Activated gamma-delta T cell treated with anti-CD3 and anti-CD28 coated beads, Interleukin-2, amount 50 U/mL, for 16 hours (primary cell): Measurements from ENCODE around the gene YKT6.
"Not testable (repeated sequence)": the region's sequence is repeated elsewhere in the genome, so short reads cannot be mapped to it uniquely, and the experiment has no call there.

Source experiments
- DNase-seq: peaks from one replicate; pipeline ENCODE4 v3.0.0-alpha.2; 2020; ENCODE audit warnings: low read depth

YKT6 gene

DNA sequence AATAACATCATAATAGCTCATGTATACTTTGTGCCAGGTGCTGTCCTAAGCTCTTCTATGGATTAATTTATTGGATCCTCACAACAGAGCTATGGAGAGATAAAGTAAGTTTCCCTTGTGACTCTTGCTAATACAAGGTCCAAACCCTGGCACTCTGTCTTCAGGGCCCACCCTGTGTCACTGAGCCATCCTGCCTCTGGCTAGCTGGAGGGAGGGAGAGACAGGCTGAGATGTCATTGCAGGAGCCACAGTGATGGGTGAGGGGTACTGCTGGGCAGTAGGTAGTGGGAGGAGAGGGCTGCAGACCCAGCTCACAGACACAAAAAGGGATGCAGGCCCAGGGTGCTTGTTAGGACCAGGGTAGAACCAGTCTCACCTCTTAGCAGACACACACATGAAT is 28.4 kb upstream of the YKT6 start:
- DNase-seq: no peak

DNA sequence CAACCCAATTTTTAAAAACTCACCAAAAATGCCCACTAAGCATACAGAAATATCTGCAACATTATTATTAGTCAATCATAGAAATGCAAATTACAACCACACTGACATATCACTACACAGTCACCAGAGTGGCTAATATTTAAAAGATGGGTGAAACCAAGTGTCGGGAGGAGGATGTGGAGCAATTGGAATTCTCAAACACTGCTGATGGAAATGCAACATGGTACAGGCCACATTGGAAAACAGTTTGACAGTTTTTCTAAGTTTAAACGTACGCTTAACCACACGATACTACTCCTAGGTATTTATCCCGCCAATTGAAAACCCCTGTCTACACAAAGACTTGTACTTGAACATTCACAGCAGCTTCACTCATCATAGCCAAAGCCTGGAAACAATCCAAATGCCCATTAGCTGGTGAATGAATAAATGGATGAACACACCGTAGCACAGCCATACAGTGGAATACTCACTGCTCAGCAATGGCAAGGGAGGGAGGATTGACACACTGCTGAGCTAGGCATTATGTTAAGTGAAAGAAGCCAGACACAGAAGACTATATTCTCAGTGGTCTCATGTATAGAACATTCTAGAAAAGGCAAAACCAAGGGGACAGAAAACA is 27.9 kb upstream of the YKT6 start:
- no peak for DNase-seq

DNA sequence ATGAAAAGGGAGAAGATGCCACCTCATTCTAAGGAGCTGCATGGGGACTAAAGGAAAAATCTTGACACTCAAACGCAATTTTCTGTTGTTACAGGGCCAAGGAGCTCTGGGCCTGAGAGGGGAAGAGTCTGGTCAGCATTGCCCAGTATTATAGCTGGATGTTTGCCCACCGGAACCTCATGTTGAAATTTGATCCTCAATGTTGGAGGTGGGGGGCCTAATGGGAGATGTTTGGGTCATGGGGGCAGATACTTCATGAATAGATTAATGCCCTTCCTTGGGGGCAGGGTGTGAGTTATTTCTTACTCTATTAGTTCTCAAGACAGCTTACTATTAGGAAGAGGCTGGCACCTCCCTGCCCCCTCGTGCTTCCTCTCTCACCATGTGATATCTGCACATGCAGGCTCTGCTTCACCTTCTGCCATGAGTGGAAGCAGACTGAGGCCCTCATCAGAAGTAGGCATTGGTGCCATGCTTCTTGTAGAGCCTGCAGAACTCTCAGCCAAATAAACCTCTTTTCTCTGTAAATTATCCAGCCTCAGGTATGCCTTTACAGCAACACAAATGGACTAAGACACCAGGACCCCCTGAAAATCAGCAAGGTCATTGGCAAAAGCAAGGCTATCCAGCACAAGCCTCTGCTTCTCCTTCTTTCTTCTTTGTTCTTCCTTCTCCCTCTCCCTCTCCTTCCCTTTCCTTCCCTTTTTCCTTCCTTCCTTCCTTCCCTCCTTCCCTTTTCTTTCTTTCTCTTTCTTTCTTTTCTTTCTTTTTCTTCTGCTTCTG is 26.7 kb upstream of the YKT6 start:
- no peak for DNase-seq

DNA sequence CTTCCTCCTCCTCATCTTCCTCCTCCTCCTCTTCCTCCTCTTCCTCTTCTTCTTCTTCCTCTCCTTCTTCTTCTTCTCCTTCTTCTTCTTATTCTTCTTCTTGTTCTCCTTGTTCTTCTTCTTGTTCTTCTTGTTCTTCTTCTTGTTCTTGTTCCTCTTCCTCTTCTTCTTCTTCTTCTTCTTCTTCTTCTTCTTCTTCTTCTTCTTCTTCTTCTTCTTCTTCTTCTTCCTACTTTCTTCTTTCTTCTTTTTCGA is 26.2 kb upstream of the YKT6 start:
- DNase-seq: not testable (repeated sequence)

DNA sequence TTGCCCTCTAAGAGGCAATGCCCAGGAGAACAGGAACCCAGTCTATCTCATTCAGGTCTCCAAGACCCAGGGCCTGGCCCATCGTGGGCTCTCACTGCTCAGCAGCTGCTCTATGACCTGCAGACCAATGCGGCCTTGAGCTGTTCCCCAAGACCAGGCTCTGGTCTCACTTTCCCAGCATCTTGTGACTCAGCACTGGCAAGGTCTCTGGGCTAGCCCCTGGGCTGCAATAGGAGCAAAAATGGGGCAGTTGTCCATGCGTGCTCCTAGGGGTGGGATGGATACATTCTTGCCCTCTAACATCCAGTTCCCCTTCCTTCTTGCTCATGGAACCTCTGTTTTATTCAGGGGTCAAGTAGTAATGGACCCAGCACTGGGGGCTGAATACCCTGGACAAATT is 25.0 kb upstream of the YKT6 start:
- DNase-seq: no peak

DNA sequence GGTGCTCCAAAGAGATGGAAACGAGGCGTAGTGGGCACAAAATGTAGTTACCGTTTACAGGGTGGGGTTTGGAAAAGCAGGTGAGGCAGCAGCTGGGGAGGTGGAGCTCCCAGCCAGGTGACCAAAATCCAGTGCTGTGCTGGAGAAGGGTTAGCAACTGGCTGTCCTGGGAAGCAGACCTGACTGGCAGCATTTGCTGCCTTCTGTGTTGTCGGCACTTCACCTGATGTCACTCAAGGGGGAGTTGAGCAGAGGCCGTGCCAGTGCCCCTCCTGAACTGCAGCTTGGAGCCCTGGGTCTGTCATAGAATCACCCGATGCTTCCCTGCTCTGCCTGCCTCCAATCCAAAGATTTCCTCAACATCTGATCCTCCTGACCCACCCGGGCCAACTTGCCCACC is 24.3 kb upstream of the YKT6 start:
- no peak for DNase-seq

DNA sequence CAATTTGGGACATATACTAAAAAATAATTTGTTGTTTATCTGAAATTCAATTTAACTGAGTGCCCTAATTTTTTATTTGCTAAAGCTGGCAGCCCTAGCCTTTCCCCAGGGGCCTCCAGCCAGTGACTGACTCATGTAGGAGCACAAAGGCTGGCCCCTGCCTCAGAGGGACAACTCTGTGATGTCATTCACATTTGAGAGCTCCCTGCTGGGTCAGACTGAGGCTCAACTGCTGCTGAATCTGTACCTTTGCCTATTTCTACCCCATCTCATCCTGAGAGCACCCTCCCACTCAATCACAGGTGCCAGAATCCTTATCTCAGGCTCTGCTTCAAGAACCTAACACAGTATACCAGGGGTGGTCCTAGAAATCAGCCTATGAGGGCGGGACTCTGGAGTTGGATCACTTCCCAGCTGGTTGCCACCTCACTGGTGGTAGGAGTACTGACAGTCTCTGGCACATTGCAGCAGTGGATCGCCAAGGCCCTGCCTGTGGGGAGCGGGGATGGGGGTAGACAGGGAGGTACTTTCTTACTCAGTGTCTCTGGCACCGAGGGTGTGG is 23.1 kb upstream of the YKT6 start:
- DNase-seq: no peak

DNA sequence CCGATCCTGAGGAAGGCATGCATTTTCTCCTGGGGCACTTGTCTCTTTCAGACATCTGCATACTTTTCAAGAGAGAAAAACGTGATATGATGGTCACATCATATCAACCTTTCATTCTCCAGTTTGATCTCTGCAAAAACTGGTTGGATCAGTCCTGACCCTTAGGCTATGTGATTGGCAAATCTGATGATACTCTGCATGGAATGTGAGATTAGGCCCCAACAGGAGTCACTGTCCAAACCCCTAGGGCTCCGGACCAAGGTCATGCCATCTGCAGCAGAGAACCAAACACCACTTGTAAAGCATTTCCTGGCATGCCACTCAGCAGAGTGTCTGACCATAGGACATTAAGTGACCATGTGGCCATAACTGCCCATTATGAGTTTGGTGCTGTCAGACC is 20.1 kb upstream of the YKT6 start:
- DNase-seq: no peak

DNA sequence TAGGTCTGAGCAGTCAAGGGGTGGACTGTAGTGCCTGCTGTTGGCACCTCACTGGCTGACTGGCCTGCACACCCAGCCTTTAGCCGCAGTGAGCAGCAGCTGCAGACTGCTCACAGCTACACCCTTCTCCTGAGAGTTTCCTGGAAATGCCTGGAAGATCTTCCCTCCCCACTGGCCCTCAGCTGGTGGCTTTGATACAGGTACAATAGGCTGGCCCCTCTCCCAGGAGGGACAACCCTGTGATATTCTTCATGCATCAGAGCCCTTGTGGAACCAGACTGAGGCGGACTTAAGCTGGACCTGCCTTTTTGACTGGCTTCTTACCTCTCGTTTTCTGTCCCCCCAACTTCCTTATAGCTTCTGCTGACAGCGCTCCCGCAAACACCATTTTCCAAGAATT is 18.0 kb upstream of the YKT6 start:
- no peak for DNase-seq

DNA sequence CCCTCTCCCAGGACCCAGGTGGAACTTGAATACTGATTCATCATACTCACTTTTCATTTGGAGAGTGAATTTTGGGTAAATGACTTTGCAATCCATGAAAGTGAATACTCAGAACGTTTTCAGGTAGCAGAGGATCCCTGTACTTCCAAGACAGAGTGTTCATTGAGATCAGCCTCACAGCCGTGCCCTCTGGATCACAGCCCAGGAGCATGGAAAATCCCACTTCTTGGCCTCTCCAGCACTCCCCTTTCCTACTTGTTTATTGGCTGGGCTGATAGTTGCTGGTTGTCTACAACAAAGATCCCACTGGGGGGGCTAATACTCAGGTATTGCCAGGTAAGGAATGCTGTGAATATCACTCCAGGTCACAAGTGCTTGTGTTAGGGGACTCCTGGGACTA is 17.4 kb upstream of the YKT6 start:
- no peak for DNase-seq

DNA sequence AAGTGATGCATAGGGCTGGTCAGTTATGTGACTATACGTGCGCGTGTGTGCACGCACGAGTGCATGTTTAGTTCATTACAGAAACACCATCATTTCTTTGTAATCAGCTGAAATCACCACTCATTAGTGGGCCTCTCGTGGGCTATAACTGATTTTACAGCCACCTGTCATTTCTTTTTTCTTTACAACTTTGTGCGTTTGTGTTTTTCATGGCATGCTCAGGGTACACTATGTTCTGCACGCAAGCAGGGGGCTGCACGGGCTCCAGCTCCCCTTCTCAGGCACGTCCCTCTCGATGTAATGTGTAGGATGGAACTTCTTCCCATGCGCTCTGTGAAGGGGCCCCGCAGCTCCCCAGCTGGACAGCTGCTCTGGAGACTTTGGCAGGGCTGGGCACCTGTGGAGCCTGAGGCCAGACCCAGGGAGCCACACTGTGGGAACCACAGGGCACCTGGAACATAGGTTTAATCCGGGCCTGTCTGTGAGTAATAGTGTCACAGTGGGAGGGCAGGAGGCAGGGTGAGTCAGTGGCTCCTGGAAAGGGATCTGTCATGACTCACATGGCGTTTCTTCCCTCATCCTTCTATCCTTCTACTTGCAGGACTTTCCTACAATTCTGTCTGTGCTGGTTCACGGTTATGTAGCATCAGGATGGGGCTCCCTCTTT is 16.4 kb upstream of the YKT6 start:
- no peak for DNase-seq

DNA sequence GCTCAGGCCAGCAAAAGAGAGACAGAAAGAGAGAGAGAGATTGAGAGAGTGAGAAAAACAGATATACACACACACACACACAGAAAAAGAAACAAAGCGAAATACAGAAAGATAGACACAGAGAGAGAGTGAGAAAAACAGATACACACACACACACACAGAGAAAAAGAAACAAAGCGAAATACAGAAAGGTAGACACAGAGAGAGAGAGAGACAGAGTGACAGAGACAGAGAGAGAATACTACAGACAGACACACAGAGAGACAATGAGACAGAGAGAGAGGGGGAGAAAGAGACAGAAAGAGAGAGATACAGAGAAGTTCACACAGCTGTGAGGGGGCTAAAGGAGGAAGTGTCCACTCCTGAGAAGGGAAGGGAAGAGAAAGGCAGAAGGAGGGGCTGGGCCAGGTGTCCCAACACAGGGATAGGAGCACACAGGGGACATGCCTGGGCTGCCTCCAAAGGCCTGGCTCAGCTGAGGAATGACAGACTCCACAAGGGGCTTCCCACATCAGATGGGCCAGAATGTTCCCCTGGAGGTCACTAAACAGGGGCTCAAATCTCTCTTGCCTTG is 15.8 kb upstream of the YKT6 start:
- no peak for DNase-seq

DNA sequence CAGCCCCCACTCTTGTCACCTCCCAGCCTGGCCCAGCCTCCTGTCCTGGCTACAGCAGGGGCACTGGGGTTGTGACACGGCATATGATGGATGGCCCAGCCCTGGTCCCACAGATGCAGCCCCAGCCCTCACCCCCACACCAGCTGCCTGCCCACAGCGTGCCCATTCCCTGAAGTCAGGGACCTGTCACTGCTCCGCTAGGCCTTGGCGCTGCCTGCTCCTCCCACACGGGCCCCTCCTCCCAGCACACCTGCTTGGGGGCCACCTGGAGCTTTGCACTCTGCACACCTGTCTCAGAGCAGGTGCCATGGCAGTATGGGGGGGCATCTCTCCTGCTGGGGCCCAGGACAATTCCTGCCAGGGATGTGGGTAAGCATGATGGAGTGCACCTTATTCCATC is 15.0 kb upstream of the YKT6 start:
- no peak for DNase-seq

DNA sequence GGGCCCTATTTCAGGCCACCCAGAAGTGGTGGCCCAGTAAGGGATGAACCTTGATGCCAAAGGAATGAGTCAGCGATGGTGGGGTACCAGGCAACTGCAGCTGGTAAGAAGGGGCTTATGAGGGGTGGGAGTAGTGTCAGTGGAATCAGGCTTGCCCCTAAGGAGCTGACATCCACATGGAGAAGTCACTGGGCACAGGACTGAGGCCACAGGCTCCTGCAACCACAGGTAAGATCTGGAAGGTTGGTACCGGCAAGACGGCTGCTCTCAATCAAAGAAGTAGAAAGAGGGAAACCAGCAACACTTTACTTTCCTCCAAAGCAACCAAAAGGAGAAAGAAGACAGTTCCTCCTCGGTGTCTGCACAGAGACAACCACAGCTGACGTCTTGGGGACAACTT is 14.0 kb upstream of the YKT6 start:
- no peak for DNase-seq

DNA sequence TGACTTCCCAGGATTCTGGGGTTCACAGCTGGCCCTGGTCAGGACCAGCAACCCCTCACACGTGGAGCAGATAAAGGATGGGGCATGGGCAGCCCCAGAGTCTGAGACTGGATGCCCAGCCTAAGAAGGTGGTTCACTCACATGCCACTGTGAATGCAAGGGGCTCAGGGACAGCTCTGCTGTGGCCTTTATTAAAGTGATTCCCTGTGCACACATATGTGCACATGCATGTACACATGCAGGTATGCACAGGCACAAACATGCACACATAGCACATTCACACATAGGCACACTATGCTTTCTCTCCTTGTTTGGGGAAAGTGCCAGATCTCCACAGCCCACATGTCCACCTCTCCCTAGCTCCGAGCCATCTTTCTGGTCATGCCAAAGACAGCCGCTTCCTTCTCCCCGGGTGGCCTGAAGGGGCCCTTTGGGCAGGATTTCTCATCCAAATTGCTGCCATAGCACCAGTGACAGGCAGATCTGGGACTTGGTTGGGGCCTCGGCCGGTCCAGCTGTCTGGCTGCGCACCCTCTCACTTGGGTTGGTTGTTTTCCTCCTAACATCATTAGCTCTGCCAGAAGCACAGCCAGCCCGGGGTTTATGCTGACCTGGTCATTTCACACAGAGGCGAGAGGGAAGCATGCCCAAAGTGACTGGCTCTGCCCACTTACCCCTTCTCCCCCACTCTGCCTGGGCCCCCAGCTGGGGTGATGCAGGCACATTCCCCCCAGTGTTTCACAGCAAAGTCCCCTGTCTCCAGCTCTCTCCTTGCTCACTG is 13.0 kb upstream of the YKT6 start:
- no peak for DNase-seq

DNA sequence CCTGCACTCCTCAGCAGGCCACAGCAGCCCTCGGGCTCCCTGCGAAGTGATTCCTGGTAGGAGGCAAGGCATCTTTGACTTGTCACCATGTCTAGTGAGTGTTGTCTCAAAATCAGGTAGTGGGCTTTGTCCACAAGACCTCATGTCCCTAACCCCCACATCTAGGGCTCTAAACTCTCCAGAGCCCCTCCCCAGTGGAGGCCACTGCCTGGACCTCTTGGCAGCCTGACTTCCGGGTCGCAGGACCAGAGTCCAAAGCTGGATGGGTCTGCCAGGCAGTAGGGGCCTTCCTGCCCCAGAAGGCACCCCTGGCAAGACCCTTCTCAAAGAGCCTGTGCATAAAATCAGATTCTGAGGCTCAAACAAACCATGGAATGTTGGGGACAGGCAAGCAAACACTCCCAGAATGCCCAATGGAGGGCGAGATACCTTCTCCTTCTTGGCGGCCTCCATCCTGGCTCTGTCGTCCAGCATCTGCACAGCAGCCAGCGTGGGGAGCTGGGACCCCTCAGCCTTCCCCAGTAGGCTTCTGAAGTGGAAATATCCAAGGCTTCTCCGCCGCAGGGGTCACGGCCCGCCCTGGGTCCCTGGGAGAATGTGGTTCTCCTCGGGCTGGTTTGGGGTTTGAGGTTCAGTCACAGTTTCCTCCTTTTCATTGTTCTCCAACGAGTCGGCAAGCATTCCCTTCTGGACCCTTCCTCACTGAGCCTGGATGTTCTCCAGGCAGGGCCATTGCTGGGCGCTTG is 12.1 kb upstream of the YKT6 start:
- DNase-seq: no peak

DNA sequence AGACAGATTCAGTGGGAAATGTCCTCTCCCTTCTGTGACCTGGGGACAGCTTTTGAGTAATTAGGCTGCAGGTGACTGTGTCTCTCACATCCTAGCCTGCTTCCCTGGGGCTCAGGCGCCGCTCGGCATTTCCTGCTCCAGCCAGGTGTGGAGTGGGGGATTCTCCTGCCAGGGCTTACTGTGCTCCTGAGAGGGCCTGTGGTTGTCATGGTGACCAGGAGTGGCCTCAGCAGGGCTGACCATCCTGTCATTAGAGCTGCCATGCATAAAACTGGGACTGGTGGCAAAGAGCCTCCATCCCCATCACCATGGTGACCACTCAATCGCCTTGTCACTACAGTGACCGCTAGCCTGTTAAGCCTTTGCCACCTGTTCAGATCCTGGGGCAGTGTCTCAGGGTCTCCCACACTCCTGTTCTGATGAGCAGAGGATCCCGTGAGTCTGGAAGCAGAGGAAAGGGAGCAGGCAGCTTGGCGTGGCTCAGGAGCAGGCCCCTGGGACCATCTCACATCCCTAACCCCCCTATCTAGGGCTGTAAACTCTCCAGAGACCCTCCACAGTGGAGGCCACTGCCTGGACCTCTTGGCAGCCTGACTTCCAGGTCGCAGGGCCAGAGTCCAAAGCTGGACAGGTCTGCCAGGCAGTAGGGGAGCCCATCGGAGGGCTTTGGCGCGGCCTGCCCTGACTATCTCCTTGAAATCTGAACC is 11.3 kb upstream of the YKT6 start, which contains the start of gene GCK:
GCK (minus strand) TSS at position 154 of the 707 bp plus-strand sequence. CDS start 486 bp downstream, outside the sequence.
- DNase-seq: no peak

DNA sequence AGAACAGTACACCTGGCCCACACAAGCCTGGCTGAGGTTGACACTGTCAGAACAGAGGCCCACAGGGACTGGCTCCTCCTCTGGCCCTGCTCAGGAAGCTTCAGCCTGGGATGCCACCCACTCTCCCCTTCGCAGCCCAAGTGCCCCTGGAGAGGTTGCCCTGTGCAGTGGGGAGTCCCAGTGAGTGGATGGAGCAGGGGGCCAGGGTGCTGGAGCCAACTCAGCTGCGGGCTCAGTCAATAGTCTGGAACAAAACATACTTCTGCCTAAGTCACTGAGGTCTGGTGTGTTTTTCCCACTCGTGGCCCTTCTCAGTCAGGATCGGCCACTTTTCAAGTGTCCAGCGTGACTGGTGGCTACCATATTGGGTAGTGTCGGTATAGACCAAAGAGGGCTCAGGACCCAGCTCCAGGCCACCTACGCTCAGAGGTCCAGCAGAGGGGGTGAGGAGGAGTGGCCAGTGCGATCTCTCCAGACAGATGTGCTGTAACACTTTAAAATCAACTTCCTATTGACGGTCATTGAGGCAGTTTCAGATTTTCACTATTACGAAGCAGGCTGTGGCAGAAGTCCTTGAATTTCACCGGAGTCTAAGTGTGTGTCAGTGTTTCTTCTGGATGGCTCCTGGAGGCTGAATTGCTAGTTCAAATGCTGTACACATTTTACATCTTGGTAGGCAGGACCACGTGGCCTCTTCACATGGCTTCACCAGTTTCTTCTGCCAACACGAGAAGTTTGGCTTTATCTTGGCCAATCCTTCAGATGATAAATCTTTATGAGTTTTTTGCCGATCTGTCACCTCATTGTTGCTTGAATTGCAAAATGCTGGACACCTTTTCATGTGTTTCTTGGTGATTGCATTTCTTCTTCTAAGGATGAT is 10.5 kb upstream of the YKT6 start:
- no peak for DNase-seq

DNA sequence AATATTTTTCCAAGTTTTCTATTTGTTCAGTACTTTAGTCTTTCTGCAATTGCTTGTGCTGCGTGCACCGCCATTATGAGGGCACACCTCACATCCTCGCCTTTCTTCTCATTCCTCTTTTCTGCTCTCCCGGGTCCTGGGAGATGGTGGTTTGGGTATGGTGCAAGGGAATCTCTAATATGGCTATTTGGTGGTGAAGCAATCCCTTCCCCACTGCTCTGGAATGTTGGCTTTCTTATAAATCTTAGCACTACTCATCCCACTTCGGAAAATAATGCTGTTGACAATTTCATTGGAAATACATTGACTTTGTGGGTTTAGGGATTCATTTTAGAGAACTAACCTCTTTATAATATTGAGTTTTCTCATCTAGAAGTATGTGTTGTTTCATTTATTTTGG is 9.6 kb upstream of the YKT6 start:
- DNase-seq: no peak
